HepG2 (cell line): ENCODE data around the gene PSMD12.

Experiments used
- CHD2 ChIP-seq: IDR thresholded peaks from 2 replicates; pipeline ENCODE4 v1.6.1; 2011; ENCODE audit warnings: low read depth, low read length, improper control_type of control experiment
- ELF4 ChIP-seq: sonication (generic); formaldehyde crosslinking; IDR thresholded peaks from 2 replicates; pipeline ENCODE4 v1.5.0; 2020; ENCODE audit warnings: missing genetic modification reagents, mild to moderate bottlenecking, moderate library complexity, borderline replicate concordance
- SCMH1 ChIP-seq: sonication (generic); formaldehyde crosslinking; IDR thresholded peaks from 2 replicates; pipeline ENCODE4 v1.9.0; 2021; ENCODE audit warnings: missing genetic modification reagents, mild to moderate bottlenecking, borderline replicate concordance
- ZNF607 ChIP-seq: sonication (generic); formaldehyde crosslinking; IDR thresholded peaks from 2 replicates; pipeline ENCODE4 v1.5.1; 2020; ENCODE audit warnings: missing genetic modification reagents, mild to moderate bottlenecking, borderline replicate concordance
- TF ChIP-seq, protein P1 (sequence below): sonication (generic); formaldehyde crosslinking; IDR thresholded peaks from 2 replicates; pipeline ENCODE4 v1.5.0; 2020; ENCODE audit warnings: mild to moderate bottlenecking, missing genetic modification reagents, moderate library complexity
- TF ChIP-seq, protein P2 (sequence below): IDR thresholded peaks from 2 replicates; pipeline ENCODE4 v1.6.1; 2016; ENCODE audit warnings: low read depth, control low read depth
- TF ChIP-seq, protein P3 (sequence below), 2 experiments: IDR thresholded peaks; 2 replicates each; pipeline ENCODE4 v1.6.1; 2011 to 2012; ENCODE audit warnings: low read length in 2 of 2, borderline replicate concordance in 1 of 2, low read depth in 1 of 2, mild to moderate bottlenecking in 1 of 2, moderate library complexity in 1 of 2

DNA sequence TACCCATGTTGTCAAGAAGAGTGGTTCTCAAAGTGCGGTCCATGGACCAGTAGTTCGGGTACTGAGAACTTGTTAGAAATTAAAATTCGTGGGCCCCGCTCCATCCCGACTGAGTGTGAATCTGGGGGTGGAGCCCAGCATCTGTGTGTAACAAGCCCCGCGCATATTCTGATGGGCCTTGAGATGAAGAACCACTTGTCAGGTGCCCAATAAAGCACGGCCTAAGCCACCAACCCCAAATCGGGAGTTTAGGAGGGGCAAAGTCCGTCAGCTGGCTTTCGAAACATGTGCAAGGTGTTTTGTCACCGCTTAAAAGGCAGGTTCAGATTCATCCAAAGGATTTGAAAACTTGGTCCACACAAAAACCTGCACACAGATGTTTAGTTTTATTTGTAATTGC, 29.5 kb downstream of the PSMD12 start:
- TF ChIP-seq, protein P1, sequence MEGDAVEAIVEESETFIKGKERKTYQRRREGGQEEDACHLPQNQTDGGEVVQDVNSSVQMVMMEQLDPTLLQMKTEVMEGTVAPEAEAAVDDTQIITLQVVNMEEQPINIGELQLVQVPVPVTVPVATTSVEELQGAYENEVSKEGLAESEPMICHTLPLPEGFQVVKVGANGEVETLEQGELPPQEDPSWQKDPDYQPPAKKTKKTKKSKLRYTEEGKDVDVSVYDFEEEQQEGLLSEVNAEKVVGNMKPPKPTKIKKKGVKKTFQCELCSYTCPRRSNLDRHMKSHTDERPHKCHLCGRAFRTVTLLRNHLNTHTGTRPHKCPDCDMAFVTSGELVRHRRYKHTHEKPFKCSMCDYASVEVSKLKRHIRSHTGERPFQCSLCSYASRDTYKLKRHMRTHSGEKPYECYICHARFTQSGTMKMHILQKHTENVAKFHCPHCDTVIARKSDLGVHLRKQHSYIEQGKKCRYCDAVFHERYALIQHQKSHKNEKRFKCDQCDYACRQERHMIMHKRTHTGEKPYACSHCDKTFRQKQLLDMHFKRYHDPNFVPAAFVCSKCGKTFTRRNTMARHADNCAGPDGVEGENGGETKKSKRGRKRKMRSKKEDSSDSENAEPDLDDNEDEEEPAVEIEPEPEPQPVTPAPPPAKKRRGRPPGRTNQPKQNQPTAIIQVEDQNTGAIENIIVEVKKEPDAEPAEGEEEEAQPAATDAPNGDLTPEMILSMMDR (CRISPR knock-in tag) = no peak
- no peak for TF ChIP-seq SCMH1 (CRISPR knock-in tag)
- no peak for TF ChIP-seq ELF4 (CRISPR knock-in tag)
- TF ChIP-seq, protein P2, sequence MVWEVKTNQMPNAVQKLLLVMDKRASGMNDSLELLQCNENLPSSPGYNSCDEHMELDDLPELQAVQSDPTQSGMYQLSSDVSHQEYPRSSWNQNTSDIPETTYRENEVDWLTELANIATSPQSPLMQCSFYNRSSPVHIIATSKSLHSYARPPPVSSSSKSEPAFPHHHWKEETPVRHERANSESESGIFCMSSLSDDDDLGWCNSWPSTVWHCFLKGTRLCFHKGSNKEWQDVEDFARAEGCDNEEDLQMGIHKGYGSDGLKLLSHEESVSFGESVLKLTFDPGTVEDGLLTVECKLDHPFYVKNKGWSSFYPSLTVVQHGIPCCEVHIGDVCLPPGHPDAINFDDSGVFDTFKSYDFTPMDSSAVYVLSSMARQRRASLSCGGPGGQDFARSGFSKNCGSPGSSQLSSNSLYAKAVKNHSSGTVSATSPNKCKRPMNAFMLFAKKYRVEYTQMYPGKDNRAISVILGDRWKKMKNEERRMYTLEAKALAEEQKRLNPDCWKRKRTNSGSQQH = no peak
- no peak for TF ChIP-seq CHD2
- no peak for TF ChIP-seq ZNF607 (CRISPR knock-in tag)
- TF ChIP-seq, protein P3, sequence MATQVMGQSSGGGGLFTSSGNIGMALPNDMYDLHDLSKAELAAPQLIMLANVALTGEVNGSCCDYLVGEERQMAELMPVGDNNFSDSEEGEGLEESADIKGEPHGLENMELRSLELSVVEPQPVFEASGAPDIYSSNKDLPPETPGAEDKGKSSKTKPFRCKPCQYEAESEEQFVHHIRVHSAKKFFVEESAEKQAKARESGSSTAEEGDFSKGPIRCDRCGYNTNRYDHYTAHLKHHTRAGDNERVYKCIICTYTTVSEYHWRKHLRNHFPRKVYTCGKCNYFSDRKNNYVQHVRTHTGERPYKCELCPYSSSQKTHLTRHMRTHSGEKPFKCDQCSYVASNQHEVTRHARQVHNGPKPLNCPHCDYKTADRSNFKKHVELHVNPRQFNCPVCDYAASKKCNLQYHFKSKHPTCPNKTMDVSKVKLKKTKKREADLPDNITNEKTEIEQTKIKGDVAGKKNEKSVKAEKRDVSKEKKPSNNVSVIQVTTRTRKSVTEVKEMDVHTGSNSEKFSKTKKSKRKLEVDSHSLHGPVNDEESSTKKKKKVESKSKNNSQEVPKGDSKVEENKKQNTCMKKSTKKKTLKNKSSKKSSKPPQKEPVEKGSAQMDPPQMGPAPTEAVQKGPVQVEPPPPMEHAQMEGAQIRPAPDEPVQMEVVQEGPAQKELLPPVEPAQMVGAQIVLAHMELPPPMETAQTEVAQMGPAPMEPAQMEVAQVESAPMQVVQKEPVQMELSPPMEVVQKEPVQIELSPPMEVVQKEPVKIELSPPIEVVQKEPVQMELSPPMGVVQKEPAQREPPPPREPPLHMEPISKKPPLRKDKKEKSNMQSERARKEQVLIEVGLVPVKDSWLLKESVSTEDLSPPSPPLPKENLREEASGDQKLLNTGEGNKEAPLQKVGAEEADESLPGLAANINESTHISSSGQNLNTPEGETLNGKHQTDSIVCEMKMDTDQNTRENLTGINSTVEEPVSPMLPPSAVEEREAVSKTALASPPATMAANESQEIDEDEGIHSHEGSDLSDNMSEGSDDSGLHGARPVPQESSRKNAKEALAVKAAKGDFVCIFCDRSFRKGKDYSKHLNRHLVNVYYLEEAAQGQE (IDR thresholded peaks at IDR 0.05; ENCODE audit: borderline replicate concordance in 1 of 2, low read depth in 1 of 2, low read length in 2 of 2) = no peak
